ENCODE data around the gene ASPA. TPM values are rescaled to one million over a fixed set of nuclear protein-coding genes. Genes with fewer than 3 reads are reported as not detected.

ASPA gene
- total and polyA plus RNA-seq, 2 donors (not counting 3 experiments of a cell fraction or from before 2014, with no cell fraction given): 0.01 TPM; not detected in 1

GRCh38 chr17:3502466-3502865 lies 26.7 kb downstream of the ASPA start:
- dilution Hi-C loops (cut with MboI; ENCODE audit: extremely low pct_ligation_motif_present, low sequenced_read_pairs): no loop called here
- POLR2A ChIA-PET: no interaction called here
- FAIRE-seq: no peak
- Histone ChIP-seq H3K27me3 (ENCODE audit: control insufficient read depth in 2 of 2, insufficient read depth in 2 of 2, low read length in 2 of 2) (no peaks in the 10 kb centered on the region), H3K9me1 (replicated peaks; ENCODE audit: control insufficient read depth, extremely low read depth, insufficient read depth, low read length) (no peaks in the 10 kb centered on the region), H3K36me3 (ENCODE audit: control insufficient read depth in 2 of 2, extremely low read depth in 1 of 2, insufficient read depth in 2 of 2, low read length in 2 of 2) (no peaks in the 10 kb centered on the region), H3K9ac (replicated peaks; ENCODE audit: extremely low read depth, insufficient read depth, low read length) (no peak overlapping the region), H4K20me1 (replicated peaks; ENCODE audit: control insufficient read depth, extremely low read depth, insufficient read depth, low read length) (no peaks in the 10 kb centered on the region), H2AFZ (ENCODE audit: low read depth, low read length) (no peak overlapping the region), H3K4me2 (ENCODE audit: insufficient read depth, low read length) (no peak overlapping the region), H3K4me1 (ENCODE audit: control insufficient read depth, extremely low read depth, insufficient read depth, low read length) (no peaks in the 10 kb centered on the region), H3K27ac (ENCODE audit: insufficient read depth, low read depth, low read length) (no peak overlapping the region), H3K9me3 (replicated peaks; ENCODE audit: control insufficient read depth, insufficient read depth, low read length) (no peaks in the 10 kb centered on the region), H3K4me3 (replicated peaks in 1 of 3; ENCODE audit: insufficient read depth in 1 of 3, low read depth in 1 of 3, low read length in 3 of 3) (no peak overlapping the region), H3K79me2 (ENCODE audit: control insufficient read depth, insufficient read depth, low read length) (no peaks in the 10 kb centered on the region)
- intact Hi-C loops (cut with micrococcal nuclease): no loop called here
- DNase-seq (ENCODE audit: low read depth, low spot score): no peak
- no TSS peak for BruUV-seq (replicated peaks)
- CTCF ChIA-PET: no interaction called here
- TF ChIP-seq MAX (IDR thresholded peaks at IDR 0.05; ENCODE audit: insufficient read depth, insufficient read length): no peak
- TF ChIP-seq JUN (IDR thresholded peaks at IDR 0.05; ENCODE audit: borderline replicate concordance, insufficient read depth, insufficient read length, low read depth): no peak
- no peak for TF ChIP-seq GATA2 (IDR thresholded peaks at IDR 0.05; ENCODE audit: insufficient read depth, insufficient read length, low read depth, low read length)
- no peak for TF ChIP-seq MYC (IDR thresholded peaks at IDR 0.05; ENCODE audit: low read depth, low read length)
- TF ChIP-seq FOS (IDR thresholded peaks at IDR 0.05; ENCODE audit: borderline replicate concordance, insufficient read depth, low read length): no peak
- no peak for TF ChIP-seq POLR2AphosphoS5 (IDR thresholded peaks at IDR 0.05; ENCODE audit: insufficient read depth, low read depth, low read length)
- no peak for TF ChIP-seq EZH2 (IDR thresholded peaks at IDR 0.05; ENCODE audit: borderline replicate concordance, low read depth, low read length, severe bottlenecking)
- TF ChIP-seq CTCF (IDR thresholded peaks at IDR 0.05; ENCODE audit: extremely low read depth in 1 of 2, insufficient read depth in 1 of 2, low read depth in 1 of 2, low read length in 2 of 2): no peak
- TF ChIP-seq POLR2A (IDR thresholded peaks at IDR 0.05; ENCODE audit: low read depth, low read length): no peak

All from endothelial cell of umbilical vein (primary cell).